Tibial nerve (tissue), 3 donors: Measurements from ENCODE around the gene TENM3.

Experiments used
- CTCF ChIP-seq, 5 experiments: fragments of 200-600 bp in 3 of 5; fragments of 450-650 bp in 2 of 5; sonication (generic) in 3 of 5; IDR thresholded peaks; one replicate each; pipeline ENCODE4 v1.5.1; 2016 to 2019; ENCODE audit warnings: antibody characterized with exemption in 5 of 5, mild to moderate bottlenecking in 3 of 5, moderate library complexity in 2 of 5
- POLR2A ChIP-seq, 2 donors: fragments of 450-650 bp; IDR thresholded peaks; one replicate each; pipeline ENCODE4 v1.6.1; 2017; ENCODE audit warnings: antibody characterized with exemption in 2 of 2, mild to moderate bottlenecking in 2 of 2, moderate library complexity in 2 of 2

- no peak for TF ChIP-seq CTCF (IDR thresholded peaks at IDR 0.05)
- no peak for TF ChIP-seq POLR2A (IDR thresholded peaks at IDR 0.05)
Measured at GRCh38 chr4:182616476-182616875, 373.3 kb downstream of the TENM3 start.
